HG02943 (cell line): ENCODE measurements around the gene TMOD2.
A peak's percentile ranks its signal among the peaks of the same experiment; 100 is the strongest.

Experiments used
- ATAC-seq: cut with Tn5 transposase; IDR thresholded peaks from one replicate; pipeline ENCODE4 v1.9.1; 2021; ENCODE audit warnings: mild to moderate bottlenecking, low read depth, moderate library complexity; ENCODE audit not compliant: unreplicated experiment

The TMOD2 gene

GRCh38 chr15:51735228-51736010 lies 16.0 kb upstream of the TMOD2 start:
- no peak for ATAC-seq

- no peak for ATAC-seq
These were observed 15.3 kb upstream of the TMOD2 start for GRCh38 chr15:51736069-51736468.

GRCh38 chr15:51736751-51737521 lies 14.5 kb upstream of the TMOD2 start:
- ATAC-seq = peak; percentile 40

DNA sequence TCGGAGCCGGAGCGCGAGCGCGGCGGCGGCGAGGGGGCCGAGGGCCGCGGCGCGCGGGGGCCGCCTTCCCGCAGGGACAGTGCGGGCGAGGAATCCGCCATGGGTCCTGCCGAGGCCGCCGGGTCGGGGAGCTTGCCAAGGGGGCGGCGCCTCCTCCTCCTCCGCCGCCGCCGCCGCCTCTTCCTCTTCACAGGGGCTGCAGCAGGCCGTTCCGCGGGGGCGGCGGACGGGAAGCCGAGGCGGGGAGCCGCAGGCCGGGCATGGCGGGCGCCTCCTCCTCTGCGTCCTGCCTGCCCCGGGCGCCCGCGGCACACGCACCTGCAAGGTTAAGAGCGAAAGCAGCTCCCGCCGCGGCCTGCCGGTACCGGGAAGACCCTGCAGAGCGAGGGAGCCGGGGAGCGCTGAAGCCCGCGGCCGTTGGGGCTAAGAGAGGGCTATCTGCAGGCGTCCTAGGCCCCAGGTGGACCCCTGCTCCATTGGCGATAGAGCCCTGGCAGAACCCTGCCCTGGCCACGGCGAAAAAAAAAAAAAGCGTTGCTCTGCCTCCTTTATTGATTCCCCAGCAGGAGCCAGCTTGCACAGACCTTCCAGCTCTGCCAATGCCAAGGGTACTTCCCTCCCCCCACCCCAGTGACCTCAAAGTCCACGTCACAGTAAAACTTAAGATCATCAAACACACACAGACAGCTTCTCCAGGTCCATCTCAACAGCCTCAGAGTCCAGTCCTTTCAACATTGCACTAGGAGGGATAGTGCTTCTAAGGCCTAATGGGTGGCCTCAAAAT lies 13.7 kb upstream of the TMOD2 start, which contains the start of gene LYSMD2:
Gene LYSMD2 (minus strand): TSS at position 134 of the 784 bp plus-strand sequence. CDS start 33 bp downstream, at position 101.
- peak; percentile 44 for ATAC-seq

DNA sequence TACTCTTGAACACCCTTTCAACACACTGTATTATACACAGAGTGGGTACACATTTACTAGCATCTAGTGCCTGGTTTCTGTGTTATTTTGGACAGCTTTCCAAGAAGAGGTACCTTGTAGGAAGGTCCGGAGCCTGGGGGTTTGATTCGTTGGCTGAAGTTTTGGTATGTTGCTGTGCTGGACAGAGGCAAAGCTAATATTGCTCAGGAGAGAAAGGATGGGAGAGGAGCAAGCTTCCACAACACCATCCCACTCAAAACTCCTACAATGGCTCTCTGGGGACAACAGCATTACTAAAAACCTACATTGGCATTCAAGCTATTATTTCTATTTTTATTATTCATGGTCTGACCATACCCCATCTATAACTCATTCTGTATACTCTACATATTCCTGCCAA lies 12.8 kb upstream of the TMOD2 start:
- ATAC-seq = no peak

DNA sequence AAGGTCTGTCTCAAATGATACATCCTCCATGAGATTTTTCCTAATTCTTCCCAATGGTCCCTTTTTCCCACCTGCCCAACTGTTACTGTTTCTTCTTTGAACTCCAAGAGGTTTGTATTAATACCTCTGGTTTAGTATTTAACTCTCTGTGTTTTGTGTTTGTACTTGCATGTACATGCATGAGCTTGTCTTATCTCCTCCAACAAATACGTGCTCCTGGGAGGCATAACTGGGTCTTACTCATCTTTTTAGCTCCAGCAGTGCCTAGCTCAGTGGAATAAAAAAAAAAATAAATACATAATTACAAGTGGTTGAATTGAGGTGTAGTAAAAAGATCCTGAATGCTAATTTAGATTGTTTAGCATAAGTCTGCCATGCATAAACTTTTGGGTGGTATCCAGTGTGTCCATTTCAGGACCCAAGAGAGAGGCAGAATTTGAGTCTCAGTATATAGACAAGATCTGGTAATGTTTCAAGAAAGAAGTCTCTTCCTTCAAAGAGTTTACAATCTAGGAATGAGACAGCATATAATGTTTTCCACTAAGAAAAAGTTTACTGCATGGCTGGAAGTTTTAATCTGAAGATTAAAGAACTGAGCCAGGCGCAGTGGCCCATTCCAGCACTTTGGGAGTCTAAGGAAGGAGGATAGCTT lies 12.2 kb upstream of the TMOD2 start:
- ATAC-seq = no peak

- no peak for ATAC-seq
These were observed 2.1 kb upstream of the TMOD2 start for GRCh38 chr15:51749307-51749706.

DNA sequence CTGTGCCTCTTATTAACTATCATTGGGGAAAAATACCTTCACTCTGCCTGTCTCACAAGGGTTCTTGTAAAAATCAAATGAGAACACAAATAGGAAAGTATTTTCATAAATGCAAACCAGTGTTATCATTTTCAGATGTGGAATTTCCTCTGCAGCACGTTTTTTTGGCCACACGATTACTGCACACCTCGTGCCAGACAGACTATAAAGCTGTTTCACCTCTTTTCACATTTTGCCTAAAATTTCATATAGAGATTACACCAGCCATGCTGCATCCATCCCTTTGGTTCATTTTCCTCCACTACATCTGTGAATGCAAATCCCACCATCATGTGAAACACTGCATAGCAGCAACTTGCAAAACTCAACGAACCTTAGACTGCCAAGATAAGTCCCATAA lies 1.2 kb upstream of the TMOD2 start:
- no peak for ATAC-seq

DNA sequence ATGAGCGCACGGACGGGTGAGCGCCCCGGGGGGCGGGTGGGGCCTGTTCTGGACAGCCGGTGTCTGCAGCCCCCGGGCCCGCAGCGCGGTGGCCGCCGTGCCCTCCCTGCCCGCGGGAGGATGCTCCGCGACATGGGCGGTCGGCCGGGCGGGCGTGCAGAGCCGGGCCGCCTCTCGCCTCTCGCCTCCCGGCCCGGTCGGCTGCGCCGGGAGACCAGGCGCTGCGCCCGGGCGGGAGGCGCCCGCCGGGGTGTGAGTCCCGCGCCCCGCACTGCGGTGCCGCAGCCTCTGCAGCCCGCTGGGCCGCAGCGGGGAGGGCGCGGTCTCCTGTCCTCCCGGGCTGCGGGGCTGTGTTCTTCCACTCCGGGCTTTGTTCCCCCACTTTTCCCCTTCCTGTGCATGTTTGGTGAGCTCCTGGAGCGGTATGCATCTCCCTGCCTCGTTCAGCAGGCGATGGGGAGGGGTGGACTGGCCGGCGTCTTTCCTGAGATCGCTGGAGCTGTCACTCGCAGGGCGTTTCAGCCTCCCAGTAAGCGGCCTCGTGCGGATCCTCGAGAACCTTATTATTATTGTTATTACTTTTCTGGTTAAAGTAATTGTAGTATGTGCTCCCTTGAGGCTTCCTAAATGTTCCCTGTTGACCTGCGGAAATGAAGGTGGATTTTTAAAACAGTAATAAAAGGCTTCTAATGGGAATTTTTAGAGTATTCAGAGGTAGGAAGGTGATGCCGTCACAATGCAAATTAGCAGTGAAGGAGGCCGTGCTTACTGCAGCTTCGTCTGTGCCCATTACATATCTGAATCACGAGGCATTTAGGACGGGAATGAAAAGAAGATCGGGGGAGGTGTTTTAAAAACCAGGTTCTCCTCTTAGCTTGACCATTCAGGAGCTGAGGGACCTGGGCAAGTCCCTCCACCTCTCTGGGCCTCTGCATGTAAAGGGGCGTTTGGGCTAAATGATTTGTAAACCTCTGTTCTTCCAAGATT lies 593 bp downstream of the TMOD2 start:
- ATAC-seq = no peak

GRCh38 chr15:51752888-51753287 lies 1.5 kb downstream of the TMOD2 start:
- no peak for ATAC-seq

- no peak for ATAC-seq
These were observed 2.9 kb downstream of the TMOD2 start for GRCh38 chr15:51754267-51754666.

DNA sequence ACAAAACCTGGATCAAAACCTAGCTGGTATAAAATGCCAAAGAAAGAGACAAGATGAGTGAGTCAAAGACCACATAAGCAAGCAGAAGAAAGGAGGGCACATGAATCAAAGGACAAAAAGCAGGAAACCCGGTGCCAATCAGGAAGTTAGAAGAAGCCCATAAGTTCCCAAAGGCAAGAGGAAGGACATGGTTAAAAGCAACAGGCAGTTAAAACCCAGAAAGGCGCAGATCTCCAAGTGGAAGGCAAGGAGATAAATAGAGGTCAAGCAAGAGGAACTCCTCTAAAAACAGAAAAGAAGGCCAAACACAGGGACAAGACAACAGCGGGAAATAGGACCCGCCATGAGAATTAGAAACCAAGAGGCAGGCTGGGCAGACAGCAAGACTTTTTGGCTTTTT lies 4.4 kb downstream of the TMOD2 start:
- no peak for ATAC-seq

- no peak for ATAC-seq
These were observed 5.1 kb downstream of the TMOD2 start for GRCh38 chr15:51756482-51756881.

DNA sequence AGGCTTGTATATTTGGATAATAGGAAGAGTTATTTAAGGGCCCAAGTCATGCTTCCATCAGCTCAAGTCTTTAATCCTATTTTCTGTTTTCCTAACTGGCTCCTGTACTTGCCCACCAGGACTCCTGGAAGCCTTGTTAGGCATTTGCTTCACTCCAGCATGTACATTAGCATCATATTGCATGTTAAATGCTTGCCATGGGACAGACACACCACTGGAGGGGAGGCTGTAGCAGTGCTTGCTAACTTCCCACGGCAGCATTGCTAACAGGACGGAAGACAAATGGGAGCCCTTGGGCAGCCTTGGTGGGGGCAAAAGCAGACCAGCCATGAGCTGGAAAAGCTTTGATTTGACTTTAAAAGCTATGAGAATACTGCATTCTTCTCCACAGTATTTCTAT lies 6.1 kb downstream of the TMOD2 start:
- no peak for ATAC-seq

- ATAC-seq = no peak
These were observed 7.2 kb downstream of the TMOD2 start for GRCh38 chr15:51758645-51759044.

DNA sequence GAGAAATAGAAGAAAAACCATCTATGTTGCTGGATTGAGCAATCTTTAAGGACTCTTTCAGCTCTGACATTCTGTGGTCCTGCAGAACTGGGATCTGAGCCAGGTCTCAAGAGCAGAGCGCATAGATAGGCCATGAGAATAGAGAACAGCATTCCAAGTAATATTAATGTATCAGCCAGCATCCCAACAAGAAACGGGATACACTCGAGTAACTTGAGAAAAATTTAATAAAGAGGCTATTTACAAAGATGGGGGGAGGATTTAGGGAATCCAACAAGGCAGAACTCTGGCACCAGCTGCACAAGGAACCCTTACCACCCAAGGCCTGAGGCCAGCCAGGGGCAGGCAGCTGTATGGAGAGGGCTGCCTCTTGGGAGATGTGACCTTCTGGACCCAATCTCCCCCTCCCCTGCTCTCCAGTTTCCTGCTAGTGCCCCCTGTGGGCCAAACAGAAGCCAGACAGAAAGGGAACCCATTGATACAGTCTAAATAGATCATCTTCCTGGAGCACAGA lies 8.2 kb downstream of the TMOD2 start:
- no peak for ATAC-seq

GRCh38 chr15:51760805-51761204 lies 9.4 kb downstream of the TMOD2 start:
- ATAC-seq = no peak

DNA sequence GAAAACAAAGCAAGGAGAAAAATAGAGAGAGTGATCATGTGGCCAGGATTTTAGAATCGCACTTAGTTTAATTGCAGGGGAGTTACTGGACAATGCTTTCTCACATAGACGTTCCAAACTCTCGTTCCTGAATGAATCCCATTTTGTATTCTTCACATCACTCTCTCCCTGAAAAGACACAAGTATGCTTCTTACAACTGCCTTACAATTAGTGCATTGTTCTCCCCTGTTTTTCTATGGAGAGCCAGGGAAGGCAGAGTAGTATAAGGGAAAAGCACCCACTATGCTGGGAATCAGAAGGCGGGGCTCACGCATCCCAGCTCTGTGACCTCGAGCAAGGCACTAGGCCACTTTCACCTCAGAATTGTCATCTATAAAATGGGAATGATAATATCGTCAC lies 14.4 kb downstream of the TMOD2 start:
- no peak for ATAC-seq

- ATAC-seq = no peak
These were observed 14.9 kb downstream of the TMOD2 start for GRCh38 chr15:51766341-51766740.
